Activated T-cell treated with anti-CD3 and anti-CD28 coated beads for 48 hours (primary cell): ENCODE measurements around the gene KCNJ10.
A peak's percentile ranks its signal among the peaks of the same experiment; 100 is the strongest.
"Not testable (repeated sequence)": the region's sequence is repeated elsewhere in the genome, so short reads cannot be mapped to it uniquely, and the experiment has no call there.

Experiments used
- DNase-seq: peaks from one replicate; pipeline ENCODE4 v3.0.0-alpha.2; 2020; ENCODE audit warnings: low read depth

KCNJ10 gene

DNA sequence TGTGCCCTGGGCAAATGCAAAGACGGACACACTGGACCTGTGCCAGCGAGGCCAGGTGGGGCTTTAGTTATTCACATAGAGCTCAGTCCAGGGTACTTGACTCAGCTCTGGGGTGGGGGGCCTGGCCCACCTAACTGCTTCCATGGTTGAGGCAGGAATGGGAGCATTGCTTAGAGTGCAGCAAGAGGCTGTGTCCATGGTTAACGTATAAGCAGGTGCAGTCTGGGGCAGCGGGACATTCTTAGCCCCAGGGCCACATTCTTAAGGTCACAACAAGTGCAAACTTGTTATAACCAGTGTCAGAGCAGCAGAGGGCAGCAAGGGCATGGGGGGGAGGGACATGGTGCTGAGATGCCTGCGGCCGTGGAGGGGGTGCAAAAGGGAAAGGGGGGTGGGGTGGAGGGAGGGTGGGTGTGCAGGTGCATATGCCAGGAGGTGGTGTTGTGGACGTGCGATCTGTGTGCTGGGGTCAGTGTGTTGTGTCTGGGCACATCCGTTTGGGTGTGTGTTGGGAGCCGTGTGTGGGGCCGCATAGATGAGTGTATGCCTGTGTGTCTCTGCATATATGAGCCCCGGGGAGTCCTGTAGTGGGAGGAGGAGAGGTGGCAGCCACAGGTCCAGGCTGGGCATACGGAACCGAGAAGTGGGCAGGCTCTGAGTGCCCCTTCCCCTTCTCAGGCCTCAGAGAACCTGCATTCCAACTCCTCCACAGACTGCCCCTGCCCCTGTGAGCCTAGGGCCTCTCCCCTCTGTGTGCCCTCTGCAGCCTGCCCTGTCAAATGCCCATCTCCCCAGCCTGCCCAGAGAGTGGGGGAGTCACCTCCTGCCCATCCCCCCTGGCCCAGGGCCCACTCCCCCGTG is 8.4 kb downstream of the KCNJ10 start:
- no peak for DNase-seq

- DNase-seq, result no peak
These were observed 11.9 kb downstream of the KCNJ10 start for GRCh38 chr1:160058087-160058486.

DNA sequence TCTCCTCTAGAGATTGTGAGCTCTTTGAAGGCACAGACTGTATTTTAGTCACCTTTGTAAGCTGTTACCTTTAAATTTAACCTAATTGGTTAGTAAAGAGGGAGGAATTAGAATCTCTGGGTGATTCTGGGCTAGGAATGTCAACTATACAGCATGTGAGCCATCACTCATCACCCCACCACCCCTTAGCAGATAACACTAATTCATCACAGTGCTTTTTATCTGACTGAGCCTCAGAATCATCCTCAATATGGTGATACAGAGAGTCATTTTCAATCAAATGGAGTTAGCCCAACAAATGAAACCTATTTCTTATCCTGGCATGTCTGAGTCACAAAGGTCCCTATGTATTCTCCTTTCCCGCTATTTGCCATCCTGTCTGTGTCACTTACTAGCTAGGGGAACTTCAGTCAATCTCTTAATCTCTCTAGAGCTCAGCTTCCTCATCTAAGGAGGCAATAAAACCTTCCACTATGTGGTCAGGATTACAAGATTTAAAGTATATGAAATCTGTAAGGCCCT is 13.3 kb downstream of the KCNJ10 start:
- no peak for DNase-seq

DNA sequence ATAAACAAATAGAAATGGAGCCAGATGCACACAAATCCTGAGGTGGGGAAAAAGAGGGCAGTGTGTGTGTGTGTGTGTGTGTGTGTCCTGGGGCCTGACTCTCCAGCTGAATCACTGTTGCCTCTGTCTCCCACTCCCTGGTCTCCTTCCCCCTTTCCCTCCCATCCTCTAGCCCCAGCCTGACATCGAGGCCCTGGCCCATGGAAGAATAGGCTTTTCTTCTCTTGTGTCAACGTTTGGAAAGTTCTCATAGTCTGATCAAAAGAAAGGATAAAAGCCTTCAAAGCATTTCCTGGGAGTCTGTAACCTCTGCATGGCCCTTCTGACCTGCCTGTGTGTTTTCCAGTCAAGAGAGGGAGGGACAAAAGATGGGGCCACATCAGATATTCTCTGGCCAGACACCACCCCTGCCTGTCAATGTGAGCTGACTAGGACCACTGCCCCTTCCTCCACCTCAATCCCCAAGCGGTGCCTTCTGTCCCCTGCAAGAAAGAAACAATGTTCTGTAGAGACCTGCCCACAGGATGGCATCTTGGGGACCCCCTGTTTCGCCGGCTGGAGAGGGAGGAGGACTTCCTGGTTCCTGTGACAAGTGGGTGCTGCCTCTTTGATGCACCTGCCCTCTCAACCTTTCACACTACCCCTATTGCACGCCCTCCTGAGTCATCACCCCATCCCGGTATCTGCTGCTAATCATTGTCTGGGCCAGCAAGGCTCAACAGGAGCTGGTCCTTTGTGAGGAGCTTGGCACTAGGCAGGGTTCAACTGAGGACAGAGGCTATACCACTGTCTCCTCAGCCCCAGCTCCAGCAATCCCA is 16.2 kb downstream of the KCNJ10 start:
- no peak for DNase-seq

- no peak for DNase-seq
These were observed 17.0 kb downstream of the KCNJ10 start for GRCh38 chr1:160052936-160053335.

GRCh38 chr1:160050619-160051018 is 19.3 kb downstream of the KCNJ10 start:
- no peak for DNase-seq

DNA sequence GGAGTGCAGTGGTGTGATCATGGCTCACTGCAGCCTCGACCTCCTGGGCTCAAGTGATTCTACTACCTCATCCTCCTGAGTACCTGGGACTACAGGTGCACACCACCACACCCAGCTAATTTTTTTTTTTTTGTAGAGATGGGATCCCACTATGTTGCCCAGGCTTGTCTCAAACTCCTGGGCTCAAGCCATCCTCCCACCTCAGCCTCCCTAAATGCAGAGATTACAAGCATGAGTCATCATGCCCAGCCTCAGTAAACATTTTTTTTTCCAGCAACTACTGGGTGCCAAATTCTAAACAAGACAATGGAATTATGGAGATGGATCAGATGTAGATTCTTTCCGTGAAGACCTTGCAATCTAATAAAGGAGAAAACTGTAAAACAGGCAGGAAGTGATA is 19.8 kb downstream of the KCNJ10 start:
- DNase-seq, result not testable (repeated sequence)

GRCh38 chr1:160049101-160049500 is 20.9 kb downstream of the KCNJ10 start:
- DNase-seq, result no peak

- no peak for DNase-seq
These were observed 21.6 kb downstream of the KCNJ10 start for GRCh38 chr1:160048335-160048734.

DNA sequence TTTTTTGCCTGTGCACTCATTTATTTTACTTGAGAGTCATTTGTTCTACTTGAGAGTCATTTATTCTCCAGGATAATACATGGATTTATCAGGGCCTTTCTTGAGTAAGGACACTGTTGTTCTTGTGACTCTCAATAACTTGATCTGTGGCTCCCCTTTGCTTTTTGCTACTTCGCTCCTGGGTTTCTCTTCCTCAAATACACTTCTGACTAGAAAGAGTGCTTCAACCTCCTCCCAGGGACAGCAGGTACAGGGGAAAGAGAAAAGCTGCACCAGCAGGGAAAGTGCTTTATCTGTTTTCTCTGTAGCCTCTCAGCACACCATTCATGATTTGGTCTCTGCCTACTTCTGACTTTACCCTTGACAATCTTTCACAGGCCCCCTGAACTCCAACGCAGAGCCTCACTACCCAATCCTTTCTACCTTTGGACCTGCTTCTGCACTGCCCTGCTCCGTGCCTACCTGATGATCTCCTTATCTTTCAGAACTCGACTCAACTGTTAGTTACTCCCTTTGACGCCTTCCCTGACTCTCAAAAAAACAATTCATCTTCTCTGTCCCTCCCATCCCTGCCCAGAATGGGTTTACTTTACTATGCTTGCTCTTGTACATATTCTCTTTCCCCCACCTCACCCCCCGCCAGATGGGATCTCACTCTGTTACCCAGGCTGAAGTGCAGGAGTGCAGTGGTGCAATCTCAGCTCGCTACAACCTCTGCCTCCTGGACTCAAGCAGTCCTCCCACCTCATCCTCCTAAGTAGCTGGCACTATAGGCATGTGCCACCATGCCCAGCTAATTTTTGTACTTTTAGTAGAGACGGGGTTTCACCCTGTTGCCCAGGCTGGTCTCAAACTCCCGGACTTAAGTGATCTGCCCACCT is 22.6 kb downstream of the KCNJ10 start:
- no peak for DNase-seq

DNA sequence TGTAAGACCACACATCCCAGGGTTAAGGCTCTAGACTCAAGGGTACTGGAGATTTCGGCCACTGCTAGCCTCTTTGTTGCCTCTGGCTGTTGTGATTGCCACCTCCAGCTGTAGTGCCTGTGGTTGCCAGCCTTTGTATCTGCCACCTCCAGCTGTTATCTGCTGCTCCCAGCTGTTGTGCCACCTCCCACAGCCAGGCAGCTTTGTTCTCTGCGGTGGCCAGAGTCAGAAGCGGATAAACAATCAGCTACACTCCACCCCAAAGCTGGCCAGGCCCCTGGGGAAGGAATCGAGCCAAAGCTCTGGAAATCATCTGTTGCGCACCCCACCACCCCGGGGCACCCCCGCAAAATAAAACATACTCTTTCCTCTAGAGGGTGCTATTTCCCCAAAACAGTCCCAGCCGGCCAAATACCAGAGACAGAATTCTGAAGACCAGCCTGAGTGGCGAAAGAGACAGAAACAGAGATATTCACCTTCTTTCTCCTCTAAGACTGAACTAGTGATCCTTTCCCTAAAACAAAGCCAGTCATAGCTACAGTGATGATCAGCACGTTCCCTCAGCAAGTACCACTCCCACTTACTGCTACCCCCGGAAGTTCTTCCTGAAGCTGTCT is 23.4 kb downstream of the KCNJ10 start:
- peak; percentile 23 for DNase-seq

DNA sequence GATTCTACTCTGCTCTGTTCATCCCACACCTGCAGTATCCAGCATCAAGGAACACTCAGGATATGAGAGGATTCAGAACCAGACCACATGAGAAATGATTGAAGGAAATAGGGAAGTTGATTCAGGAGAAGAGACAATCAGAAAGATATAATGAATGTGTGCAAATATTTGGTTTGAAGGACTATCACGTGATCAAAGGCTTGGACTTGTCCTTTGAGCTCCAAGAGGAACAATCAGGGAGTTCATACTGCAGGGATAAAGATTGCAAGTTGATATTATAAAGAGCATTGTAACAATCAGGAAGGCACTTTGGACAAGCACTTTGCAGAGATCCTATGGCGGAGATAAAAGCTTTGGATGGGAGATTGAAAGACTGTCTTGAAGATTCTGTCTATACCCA is 24.3 kb downstream of the KCNJ10 start:
- DNase-seq, result no peak

- no peak for DNase-seq
These were observed 26.4 kb downstream of the KCNJ10 start for GRCh38 chr1:160043543-160043942.

GRCh38 chr1:160040476-160040875 is 29.5 kb downstream of the KCNJ10 start:
- DNase-seq, result no peak

GRCh38 chr1:160032165-160032820 is 37.7 kb downstream of the KCNJ10 start:
- no peak for DNase-seq

DNA sequence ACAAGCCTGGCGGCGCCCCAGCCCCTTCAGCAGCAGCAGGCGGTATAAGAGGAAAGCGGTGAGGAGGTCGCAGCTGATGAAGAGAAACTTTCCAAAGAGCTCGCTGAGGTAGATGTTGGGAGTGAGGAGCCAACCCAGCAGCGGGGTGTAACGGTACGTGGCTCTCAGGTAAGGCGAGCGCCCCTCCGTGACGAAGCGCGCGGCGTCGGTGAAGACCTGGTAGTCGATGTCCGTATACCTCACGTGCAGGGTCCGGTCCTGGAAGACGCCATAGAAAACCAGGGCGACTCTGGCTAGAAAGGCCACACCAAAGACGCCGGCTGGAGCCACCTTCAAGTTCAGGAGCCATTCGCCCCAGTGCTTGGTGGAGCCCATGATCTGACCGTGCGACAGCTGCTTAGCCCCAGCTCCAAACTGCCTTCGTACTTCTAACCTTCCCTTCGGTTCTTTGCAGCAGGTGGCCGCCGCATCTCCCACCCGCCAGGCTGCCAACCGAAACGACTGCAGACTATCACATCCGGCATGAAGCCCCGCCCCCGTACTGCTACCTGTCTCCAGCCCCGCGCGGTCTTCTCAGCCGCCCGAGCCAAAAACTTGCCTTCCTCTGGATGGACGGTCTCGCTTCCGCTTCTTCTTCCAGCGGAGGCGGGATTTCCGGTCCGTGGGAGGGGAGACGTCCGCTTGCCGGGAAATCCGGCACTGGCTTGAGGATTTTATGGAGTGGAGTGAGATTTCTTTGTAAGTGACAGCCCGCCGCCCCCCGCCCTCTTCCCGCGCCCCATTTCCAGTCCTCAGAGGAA is 38.4 kb downstream of the KCNJ10 start, which contains the start of gene PIGM:
PIGM (minus strand) TSS at position 626 of the 800 bp plus-strand sequence; CDS start at position 375, 251 bp downstream.
- DNase-seq, result peak; percentile 91

GRCh38 chr1:160030657-160031364 is 39.1 kb downstream of the KCNJ10 start:
- no peak for DNase-seq

- no peak for DNase-seq
These were observed 41.5 kb downstream of the KCNJ10 start for GRCh38 chr1:160028426-160028825.

- no peak for DNase-seq
These were observed 44.6 kb downstream of the KCNJ10 start for GRCh38 chr1:160025314-160025713.
